GM12874 (cell line): Measurements from ENCODE around the gene PRKCH.

ENCODE experiments used
- TF ChIP-seq, protein P1 (sequence below): IDR thresholded peaks from 2 replicates; pipeline ENCODE4 v1.5.1; 2011; ENCODE audit warnings: low read depth, mild to moderate bottlenecking, control low read depth, low read length, moderate library complexity; ENCODE audit not compliant: insufficient read depth

Gene PRKCH

DNA sequence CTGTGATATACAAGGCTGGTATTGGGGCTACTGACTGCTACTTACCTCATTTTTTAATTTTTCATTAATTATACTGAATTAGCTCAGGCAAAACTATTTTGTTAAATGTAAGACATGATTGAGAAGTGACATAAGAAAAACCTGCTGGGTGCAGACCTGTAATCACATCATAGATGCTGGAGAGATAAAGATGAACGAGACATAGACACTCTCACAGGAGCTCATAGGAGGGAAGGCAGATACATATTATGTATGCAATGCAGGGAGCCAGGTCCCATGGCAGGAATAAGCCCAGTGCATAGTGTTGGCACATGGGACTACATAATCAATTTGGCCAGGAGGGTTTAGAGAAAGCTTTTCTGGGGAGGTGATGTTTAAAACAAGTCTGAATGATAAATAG lies 74.9 kb downstream of the PRKCH start:
- TF ChIP-seq, protein P1, sequence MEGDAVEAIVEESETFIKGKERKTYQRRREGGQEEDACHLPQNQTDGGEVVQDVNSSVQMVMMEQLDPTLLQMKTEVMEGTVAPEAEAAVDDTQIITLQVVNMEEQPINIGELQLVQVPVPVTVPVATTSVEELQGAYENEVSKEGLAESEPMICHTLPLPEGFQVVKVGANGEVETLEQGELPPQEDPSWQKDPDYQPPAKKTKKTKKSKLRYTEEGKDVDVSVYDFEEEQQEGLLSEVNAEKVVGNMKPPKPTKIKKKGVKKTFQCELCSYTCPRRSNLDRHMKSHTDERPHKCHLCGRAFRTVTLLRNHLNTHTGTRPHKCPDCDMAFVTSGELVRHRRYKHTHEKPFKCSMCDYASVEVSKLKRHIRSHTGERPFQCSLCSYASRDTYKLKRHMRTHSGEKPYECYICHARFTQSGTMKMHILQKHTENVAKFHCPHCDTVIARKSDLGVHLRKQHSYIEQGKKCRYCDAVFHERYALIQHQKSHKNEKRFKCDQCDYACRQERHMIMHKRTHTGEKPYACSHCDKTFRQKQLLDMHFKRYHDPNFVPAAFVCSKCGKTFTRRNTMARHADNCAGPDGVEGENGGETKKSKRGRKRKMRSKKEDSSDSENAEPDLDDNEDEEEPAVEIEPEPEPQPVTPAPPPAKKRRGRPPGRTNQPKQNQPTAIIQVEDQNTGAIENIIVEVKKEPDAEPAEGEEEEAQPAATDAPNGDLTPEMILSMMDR: no peak

DNA sequence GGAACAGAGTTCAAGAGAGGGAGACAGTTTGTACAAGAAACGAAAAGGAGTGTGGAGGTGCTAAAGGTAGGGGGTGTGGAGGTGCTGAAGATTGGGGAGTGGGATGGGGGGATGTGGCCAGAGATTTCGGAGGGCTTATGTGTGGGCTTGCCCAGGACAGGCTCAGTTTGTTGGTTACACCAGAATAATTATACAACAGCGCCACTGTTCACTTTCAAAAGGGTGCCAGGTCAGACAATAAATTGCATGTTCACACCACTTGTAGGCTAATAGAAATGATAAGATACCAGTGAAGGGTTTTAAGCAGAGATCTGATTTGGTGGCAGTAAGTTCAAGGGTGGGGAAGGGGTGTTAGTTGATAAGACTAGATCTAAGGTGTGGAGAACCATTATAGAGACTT lies 75.3 kb downstream of the PRKCH start:
- TF ChIP-seq, protein P1: no peak

DNA sequence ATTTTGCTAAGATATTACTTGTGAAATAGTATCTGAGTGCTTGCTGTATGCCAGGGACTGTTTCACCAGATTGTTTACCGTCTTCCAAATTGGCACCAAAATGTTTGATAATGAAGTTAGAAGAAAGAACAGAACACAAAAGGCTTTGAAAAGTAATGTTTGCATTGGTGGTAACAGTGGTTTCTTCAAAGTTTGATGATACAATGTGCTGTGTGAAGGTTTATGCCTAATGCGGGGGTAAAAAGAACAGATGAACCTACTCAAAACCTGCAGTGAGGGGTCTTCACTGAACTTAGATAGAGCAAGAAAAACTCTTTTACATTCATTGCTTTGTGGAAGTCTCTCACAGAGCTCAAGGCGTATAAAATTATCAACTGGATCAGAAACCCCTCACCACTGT lies 76.2 kb downstream of the PRKCH start:
- TF ChIP-seq, protein P1: no peak

DNA sequence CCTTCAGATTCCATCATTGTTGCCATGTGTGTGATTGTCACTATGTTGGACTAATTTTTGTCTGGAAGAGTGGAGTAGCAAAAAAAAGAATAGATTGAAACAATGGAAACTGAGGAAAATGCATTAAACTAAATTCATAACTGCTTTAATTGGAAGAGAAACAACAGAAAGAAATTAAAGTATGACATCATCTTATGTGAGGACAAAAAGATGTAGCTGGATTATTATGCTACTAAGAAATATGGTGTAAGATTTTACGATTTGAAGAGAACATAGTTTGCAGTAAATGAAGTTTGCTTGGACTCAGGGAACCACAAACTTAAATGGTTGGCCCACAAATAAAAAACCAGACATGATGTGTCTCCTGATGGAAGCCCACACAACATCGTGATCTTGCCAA lies 76.8 kb downstream of the PRKCH start:
- TF ChIP-seq, protein P1: no peak

DNA sequence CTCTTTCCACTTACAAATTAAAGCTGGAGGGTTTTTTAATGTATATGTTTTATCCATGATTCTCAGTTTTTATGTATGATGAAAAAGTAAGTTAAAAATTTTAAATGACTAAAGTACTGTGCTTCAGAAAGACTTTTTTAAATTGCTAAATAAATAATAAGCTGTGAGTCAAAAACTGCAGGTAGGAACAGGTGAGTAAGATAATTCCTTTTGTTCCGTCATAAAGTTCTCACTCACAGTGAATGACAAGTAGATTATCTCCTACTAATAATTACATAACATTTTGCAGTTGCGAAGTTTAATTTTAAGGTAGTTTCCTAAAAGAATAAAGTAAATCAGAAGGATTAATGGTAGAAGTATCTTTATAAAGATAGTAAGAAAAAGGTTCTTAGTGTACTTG lies 78.0 kb downstream of the PRKCH start:
- TF ChIP-seq, protein P1: no peak

DNA sequence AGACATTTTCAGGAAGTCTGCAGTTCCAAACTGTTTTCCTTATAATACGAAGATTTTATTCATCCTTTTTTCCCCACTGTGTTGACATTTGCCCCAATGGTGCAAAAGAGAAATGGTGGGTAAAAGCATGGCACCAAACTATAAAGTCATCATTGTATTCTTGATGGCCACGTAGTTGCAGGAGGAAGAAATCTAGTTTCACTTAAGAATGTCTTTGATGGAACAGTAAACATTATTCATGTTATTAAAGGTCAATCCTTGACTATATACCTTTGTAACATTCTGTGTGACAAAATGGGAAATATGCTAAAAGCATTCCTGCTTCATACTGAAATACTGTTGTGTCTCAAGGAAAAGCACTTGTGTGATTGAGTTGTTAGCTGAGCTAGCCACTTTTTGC lies 80.1 kb downstream of the PRKCH start:
- TF ChIP-seq, protein P1: no peak

DNA sequence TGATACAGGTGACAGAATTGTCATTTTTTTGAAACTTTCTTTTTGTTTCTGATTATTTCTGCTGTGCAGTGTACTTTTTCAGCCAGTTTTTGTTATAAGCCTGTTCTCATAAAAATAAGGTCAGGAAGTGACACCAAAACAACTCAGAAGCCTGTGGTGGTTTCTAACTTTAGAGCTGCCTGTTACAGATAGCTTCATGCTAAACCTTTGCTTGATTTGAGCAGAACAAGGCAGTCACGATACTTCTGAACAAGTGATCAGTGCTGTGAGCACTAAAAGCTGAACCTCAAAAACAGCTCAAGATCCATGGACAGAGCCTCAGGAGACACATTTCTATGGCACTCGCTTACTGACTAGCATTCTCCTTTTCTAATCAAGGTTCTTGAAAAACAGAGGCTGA lies 82.0 kb downstream of the PRKCH start:
- TF ChIP-seq, protein P1: no peak

DNA sequence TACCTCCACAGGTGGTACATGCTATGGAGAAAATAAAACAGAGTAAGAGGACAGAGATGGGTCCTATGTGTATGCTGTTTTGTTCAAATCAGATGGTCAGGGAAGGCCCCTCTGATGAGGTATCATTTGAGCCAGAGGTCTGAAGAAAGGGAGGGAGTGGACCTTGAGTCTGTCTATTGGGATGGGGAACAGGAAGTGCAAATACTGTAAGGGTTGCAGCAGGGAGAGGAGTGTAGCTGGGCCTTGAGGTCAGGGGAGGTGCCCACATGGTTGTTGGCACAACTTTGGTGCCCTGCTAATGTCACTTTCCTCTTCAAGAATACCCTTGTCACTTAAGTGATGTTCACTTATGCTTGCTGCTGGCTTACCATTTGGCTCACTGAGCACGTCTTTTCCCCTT lies 83.3 kb downstream of the PRKCH start:
- TF ChIP-seq, protein P1: no peak
